GM19351 (cell line): ENCODE results near the gene IQCH.
"Not testable (repeated sequence)": the region's sequence is repeated elsewhere in the genome, so short reads cannot be mapped to it uniquely, and the experiment has no call there.

Source experiments
- ATAC-seq: cut with Tn5 transposase; IDR thresholded peaks from one replicate; pipeline ENCODE4 v1.9.1; 2021; ENCODE audit warnings: mild to moderate bottlenecking, moderate library complexity; ENCODE audit not compliant: unreplicated experiment

The IQCH gene

DNA sequence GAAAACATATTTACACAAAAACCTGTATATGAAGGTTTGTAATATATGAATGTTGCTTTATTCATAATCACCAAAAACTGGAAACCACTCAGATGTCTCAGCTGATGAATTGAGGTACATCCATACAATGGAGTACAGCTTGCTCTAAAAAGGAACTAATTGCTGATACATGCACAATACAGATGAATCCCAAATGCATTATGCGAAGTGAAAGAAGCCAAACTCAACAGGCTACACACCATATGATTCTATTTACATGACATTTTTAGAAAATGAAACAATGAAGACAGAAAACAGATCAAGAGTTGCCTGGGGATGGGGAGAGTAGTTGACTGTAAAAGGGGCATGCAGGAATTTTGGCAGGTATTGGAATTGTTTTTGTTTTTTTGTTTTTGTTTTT lies 95.5 kb downstream of the IQCH start:
- ATAC-seq = no peak

DNA sequence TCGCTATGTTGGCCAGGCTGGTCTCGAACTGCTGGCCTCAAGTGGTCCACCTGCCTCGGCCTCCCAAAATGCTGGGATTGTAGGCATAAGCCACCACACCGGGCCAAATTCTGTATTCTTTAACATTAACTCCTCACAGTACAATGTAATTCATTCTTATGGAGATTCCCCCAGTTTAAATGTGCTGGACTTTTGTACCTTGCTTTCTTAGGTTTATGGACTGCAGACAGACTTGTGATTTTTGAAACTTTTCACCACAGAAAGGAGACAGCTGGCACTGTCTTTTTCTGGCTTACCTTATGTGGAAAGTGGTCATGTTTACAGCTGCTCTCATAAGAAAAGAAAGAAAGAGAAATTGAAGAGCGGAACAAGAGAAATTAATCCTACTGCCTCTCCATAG lies 103.8 kb downstream of the IQCH start:
- ATAC-seq = no peak

DNA sequence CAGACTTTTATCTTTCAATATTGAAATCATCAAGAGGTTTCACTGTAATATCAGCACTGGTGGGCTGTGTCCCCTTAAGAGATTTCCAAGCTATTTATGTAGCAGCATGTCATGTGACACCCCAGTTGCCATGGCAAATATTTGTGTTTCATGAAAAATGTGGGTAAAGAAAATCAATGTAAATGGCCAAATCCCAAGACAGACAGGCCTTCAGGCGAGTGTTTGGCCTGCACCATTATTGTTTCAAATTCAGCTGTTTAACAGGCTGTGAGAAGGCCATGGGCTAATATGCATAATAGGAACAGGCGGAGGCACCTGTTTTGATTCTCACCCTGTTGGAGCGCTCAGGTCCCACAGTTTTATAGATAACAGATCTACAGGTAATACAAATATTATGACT lies 104.2 kb downstream of the IQCH start:
- ATAC-seq = no peak

DNA sequence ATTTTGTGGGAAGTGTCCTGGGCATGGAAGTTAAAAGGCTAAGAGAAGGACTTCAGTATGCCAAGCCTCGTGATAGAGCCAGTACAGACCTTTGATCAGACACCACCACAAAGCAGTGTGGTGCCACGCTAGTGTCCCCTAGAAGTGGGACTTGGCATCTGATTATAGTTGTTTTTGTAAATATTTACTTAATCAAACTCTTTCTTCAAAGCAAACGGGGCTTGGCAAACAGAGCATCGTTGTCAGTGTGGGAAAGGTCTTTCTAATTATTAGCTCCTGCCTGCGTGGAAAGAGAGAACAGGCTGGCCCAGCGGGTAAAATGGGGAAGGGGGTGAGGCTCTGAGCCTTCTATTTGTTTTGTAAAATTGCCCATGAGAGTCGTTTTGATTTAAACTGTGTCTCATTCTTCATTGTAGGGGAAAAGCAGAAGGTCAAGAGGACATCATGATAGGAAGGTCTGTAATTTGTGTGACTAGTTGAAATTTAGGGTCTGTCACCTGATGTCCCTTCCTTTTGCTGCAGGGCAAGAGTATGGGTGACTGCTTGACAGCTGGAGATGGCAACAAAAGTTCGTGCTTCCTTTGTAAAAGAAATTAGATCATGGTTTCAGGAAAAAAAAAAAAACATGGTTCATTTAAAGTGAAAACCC lies 105.0 kb downstream of the IQCH start:
- no peak for ATAC-seq

DNA sequence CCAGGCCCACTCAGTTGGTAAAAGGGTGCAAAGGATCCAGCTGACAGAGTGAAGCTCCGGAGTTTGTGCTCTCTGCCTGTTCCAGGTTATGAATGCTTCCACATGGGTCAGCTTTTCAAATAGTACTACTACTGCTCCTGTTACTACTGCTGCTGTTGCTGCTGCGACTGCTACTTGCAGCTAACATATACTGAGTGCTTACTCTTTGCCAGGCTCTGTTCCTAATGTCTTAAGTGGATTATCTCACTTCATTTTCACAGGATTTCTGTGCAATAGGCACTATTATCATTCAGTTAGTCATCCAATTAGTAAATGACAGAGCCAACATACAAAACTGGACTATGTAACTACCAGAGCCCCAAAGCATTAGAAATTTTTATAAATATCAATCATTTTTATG lies 106.5 kb downstream of the IQCH start:
- ATAC-seq = no peak

DNA sequence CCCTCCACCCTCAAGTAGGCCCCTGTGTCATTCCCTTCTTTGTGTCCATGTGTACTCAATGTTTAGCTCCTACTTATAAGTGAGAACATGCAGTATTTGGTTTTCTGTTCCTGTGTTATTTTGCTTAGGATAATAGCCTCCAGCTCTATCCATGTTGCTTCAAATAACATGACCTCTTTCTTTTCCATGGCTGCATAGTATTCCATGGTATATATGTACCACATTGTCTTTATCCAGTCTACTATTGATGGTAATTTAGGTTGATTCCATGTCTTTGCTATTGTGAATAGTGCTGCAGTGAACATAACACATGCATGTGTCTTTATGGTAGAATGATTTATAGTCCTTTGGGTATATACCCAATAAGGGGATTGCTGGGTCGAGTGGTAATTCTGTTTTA lies 109.1 kb downstream of the IQCH start:
- ATAC-seq = not testable (repeated sequence)

DNA sequence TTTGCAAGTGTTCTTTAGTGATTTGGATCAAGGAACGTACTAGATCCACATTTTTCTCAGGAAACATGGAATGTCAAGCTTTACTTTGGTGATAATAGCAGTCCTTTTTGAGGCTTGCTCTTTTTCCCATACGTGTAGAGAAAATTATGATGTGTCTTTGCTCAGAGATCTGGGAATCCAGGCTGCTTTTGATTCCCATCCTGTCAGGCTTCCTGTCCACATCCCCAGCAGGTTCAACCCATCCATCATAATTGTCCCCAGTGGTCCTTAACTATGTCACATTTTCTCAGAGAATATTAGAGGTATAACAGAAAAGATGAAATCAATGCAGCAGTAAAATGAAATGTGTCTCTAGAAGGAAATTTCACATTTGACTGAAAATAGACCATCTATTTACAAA lies 111.4 kb downstream of the IQCH start:
- ATAC-seq = no peak

DNA sequence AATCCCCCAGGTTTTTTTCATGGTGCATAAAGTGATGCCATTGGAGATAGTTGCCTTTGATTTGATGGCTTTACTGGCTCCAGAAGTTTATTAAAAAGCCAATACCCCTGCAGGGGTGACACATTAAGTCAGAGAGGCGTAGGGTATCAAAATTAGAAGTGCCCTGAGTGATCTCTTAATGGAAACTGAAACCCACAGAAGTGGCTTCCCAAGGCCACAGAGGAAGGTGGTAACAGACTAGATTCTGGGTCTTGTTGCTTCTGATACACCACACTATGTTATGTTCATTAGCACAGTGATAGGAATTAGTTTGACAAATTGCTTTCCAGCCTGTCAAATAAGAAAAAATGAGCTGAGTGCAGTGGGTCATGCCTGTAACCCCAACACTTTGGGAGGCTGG lies 112.3 kb downstream of the IQCH start:
- ATAC-seq = no peak

DNA sequence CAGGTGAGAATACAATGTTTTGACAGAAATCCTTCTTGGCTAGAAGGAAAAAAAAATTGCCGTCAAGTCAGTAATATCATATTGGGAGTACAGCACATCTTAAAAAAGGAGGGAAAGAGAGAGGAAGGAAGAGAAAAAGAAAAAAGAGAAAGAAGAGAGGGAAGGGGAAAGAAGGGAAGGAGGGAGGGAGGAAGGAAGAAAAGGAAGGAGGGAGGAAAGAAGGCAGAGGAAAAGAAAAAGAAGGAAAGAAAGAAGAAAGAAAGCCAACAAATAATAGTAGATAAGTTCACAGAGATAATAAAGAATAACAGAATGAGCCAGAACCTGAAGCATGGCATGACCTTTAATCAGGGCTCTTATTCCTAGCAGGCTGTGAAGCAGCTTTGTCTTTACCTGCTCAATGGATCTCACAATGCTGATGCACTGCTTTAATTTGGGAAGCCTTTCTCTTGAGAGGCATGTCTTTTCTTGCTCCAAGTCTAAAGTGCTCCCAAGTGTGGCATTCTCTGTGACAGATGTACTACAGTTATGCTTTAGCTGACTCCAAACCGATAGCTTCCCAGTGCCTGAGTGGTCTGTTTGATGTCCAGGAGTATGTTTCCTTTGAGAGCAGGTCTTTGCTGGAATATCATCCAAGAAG lies 114.9 kb downstream of the IQCH start:
- no peak for ATAC-seq

DNA sequence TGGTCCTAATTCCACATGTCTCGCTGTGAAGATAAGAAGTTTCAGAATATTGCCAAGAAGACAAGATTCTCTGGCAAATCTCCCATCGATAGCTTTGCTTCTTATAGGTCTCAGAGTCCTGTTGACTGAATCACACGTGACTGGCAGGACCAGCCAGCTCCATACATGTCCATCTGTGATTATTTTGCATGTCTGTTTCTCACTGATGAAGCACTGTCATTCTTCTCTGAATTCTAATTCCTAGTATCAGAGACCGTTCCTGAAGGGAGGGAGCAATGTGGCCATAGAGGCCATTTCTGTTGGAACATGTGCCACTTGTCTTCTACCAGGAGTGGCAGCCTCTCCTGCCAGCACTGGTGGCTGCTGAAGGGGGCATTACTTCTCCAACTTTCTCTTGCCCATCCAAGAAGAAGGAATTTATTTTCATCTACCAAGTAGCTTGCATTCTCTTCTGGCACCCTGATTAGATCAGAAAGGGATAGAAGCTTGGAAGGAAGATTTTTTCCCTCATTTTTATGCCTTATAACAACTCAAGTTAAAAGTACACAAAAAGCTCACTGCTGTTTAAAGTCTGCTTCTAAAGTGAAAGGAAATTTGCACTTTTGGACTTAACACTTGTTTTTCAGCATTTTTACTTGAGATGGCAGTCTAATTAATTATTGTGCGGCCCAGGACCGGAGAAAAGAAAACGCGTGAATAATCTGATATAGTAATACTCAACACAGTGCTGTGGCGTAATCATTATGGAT lies 115.8 kb downstream of the IQCH start:
- ATAC-seq = no peak

DNA sequence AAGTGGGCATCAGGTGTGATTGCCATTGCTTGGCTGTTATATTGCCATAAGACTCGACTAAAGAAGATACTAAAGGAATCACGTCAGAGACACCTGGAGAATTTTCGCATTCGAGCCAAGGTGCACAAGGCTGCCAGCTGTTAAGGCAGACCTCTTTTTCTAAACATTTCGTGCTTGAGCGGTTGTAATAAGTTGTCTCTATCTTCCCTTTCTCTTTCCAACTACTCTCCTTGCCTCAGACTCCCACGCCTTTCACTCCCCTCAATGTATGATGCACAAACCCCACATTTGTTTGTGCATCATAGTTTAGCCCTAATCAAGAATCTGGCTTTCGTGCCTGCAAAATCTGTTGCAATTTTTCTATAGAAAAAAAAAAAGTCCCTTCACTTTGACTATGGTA lies 118.0 kb downstream of the IQCH start:
- no peak for ATAC-seq

DNA sequence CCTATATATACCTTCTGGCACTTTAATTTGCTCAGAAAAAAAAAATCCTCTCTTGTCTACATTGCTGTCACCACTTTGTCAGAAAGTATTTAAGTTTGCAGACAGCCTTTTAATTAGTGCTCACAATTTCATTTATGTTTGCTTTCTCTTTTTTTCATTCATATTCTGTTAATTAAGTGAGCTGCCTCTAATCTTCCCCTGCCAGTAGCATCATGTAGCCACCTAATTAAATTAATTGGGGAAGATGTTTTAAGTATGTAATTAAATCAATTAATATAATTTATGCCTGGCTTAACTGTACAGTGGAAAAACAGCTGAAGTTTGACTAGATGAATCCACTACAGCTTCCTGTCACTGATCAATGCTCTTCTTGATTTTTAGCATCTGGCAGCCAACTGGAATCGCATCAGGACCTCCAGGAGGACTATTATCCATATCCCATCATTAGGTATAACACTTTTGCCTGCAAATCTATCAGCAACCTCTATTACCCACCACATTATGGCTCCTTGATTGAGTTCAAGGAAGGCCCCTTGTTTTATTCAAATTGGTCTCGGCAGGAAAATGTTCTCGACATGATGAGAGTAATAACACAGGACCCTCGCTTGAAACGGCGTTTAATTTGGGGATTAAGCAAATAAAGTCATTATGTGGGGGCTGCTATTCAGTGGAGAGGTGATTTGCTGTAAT lies 118.5 kb downstream of the IQCH start:
- no peak for ATAC-seq

DNA sequence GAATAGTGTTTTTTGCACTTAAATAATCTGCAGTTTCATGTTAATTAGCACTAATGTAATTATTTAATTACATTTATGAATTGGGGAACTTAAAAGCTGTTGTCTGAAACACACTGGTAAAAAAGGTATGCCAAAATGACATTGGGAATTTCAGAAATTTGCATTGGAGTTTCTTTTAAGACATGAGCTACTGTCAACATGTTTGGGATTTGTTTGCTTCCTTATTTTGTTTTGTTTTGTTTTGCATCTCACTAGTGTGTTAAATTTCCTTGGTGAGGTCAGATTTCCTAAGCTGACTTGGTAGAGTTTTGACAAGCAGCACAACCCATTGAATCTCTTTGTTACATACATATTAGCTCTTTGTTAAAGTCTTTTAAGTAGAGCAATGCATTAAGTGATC lies 119.4 kb downstream of the IQCH start:
- ATAC-seq = no peak

DNA sequence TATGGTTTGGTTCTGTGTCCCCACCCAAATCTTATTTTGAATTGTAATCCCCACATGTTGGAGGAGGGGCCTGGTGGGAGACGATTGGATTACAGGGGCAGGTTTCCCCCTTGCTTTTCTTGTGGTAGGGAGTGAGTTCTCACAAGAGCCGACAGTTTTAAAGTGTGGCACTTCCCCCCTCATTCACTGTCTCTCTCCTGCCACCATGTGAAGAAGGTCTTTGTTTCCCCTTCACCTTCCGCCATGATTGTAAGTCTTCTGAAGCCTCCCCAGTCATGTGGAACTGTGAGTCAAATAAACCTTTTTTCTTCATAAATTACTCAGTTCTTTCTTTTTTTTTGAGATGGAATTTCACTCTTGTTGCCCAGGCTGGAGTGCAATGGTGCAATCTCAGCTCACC lies 124.9 kb downstream of the IQCH start:
- ATAC-seq = no peak

DNA sequence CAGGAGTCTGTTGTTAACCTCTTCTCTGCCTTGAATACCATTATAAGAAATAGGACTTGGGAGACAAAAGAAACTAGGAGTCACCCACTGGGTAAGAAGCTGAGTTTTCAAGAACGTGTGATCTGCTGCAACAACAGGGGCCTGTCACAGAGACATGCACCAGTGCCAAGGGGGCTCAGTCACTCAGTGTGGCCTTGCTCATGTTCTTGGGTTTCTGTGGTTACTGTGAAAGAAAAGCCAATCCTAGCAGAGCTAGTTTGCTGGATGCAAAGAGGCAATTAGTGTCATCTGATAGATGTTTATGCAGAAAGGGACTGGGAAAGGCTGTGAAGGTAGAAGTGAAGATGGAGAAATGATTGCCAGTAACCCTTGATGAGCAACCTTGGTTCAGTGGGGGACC lies 126.3 kb downstream of the IQCH start:
- ATAC-seq = no peak

DNA sequence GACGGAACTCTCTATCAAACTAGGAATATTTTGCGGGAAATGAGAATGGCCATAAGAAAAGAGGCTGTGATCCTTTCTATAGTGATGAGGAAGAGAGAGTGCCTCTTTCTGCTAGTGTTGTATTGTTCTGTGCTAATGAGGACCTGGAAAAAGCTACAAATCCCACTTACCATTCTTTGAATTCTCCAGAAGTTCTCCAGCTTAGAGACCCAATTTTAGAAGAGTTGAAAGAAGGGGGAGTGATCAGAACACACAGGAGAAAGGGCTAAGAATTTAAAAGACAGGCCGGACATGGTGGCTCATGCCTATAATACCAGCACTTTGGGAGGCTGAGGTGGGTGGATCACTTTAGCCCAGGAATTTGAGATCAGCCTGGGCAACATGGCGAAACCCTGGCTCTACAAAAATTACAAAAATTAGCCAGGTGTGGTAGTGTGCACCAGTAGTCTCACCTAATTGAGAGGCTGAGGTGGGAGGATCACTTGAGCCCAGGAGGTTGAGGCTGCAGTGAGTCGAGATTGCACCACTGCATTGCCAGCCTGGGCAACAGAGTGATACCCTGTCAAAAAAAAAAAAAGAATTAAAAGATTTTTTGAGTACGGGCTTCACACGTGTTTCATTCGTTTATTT lies 126.9 kb downstream of the IQCH start:
- no peak for ATAC-seq

DNA sequence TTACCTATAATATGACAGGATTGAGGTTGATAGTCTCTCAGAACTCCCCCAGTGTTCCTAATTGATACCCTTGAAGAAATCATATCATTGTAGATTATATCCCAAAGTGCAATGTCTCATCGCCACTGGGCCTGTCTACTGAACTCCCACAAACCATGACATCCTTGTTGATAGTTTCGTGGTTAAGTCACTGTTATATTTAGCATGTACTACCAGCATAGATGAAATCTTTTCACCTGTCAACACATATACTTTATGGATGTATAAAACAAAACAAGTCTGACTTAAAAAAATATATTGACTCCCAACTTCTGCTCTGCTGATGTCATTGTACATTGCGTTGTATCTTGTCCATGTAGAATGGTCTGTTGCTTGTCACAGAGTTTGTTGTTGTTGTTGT lies 128.1 kb downstream of the IQCH start:
- no peak for ATAC-seq

DNA sequence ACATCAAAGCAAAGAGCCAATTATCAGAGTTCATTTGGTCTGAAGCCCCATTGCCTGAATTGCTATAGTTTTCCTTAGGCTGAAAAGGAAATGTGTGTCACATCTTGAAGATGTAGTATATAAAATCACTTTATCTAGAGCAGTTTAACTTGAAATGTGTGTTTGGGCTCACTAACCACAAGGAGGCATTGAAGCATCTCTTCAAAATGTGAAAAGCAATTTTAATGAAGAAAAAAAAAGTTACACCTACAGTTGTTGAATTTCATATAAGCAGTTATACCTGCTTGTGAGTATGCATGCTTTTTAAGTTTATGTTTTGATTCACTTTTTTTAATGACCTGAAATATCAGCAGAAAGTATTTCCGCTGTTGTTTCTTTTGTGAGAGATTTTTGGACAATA lies 129.3 kb downstream of the IQCH start:
- ATAC-seq = no peak

DNA sequence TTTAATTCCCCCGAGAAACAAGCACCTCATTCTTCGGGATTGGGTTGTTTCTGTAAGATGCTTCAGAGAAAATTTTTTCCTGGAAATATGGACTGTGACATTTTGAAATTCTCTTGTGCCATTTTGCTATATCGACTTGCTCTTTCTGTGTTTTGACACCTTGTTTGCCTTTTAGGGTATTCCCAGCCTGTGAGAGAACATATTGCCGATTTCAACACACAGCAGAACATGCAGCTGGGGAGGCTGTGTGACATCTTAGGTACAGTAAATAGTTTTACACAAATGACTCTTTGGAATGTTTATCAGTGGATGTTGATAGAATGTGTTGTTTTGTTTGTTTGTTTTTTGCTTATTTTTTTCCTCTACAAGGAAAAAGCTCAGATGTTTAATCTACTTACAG lies 130.2 kb downstream of the IQCH start:
- ATAC-seq = no peak

DNA sequence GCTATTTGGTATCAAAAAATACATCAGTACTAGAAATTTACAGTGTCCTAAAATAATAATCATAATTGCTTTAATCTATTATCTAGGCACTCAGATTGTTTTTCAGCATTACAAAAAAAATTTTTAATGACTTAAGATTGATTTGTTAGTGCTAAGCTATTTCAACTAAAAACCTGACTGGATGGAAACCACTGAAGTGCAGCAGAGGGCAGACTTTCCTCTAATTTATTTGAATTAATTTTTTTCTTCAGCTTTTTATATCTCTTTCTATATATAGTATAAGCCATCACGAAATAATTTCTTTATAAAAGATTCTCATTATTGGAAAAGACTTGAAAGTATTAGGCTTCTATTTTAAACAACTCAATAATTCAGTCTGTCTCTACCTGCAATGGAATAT lies 131.4 kb downstream of the IQCH start:
- no peak for ATAC-seq

DNA sequence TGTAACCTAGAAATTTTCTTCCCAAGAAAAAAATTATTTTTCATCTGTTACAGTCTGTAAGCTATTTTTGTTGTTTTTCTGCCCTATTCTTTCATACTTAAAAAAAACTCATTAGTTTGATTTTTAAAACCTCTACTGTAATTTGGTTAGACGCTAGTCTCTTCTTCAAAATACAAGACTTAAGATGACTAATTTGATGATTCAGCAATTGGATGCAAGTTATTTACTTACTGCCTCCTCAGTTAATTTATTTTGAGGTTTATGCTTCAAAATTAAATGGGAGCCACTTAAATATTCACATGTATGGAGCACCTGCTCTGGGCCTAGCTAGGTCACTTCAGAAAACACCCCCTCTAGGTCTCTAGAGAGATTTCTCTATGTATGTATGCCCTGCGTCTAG lies 132.4 kb downstream of the IQCH start:
- no peak for ATAC-seq
